IPS-NIHi7 (cell line): ENCODE data around the gene GAS1.

Experiments
- DNase-seq: peaks from one replicate; pipeline ENCODE4 v3.0.0; 2012; ENCODE audit warnings: mixed read lengths; ENCODE audit errors: extremely low spot score

The GAS1 gene, protein sequence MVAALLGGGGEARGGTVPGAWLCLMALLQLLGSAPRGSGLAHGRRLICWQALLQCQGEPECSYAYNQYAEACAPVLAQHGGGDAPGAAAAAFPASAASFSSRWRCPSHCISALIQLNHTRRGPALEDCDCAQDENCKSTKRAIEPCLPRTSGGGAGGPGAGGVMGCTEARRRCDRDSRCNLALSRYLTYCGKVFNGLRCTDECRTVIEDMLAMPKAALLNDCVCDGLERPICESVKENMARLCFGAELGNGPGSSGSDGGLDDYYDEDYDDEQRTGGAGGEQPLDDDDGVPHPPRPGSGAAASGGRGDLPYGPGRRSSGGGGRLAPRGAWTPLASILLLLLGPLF

DNA sequence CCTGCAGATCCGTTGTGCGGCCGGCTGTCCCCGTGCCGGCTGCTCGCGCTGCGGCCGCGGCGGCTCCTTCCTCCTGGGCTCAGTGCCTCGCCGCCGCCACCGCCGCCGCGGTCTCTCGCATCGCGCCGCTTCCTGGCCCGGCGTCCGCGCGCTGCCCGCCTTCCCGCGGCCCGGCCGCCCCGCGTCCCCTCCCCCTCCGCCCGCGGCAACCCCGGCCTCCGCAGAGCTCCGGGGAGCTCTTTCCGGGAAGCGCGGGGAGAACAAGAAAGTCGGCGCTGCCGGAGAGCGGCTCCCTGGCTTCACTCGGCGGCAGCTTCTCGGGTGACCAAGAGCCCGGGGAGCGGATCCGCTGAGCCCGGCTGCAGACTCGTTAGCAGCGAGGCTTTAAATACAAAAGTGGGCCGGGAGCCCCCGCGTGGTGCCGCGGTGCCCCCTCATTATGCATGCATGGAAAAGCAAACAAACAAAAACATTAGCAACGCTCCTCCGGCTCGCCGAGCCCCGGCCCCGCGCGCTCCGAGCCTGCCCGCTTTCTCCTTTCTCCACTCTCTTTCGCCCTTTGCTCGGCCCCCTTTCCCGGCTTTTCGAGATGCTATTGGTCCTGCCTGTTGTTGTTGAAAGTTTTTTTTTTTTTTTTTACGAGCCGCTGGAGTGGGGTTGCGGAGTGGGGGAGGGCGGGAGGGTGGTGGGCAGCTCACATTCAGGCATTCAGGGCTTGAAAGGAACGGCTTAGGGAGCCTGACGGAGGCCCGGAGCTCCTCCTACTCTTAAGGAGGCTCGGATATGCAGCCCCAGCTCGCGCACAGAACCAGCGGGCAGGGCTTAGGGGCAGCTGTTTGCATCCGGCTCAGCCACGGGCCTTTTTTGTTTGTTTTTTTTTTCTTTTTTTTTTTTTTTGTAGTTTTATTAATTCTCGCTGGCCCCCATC, at the start of gene GAS1:
GAS1 (minus strand) TSS at position 361 of the 928 bp plus-strand sequence. CDS start 727 bp downstream, outside the sequence.
- DNase-seq: peak; percentile 90

DNA sequence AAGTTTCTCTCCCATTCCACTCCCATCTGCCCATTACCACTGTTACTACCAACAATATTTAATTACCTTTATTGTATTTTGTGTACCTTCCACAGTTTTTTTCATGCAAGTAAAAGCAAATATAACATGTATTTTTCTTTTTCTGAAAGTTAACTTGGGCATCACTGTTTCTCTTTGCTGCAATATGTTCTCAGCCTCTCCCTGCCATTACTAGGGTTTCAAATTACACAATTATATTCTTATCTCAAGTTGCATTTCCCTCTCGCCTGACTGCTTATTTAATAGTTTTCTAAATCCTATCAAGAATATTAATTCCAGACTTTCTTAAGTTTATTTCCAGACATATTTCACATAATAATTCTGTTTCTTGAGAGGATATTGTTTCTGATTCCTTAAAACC, 46.9 kb upstream of the GAS1 start:
- no peak for DNase-seq

DNA sequence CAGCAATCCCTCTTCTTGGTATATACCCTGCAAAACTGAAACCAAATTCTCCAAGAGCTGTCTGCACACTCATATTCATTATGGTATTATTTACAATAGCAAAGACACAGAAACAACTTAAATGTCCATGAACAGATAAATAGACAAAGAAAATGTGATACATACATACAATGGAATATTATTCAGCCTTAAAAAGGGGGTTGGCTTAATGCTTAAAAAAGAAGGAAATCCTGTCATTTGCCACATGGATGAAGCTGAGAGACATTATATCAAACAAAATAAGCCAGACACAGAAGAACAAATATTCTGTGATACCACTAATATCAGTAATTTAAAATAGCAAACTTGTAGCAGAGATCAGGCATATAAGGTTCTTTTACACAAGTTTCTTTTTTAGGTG, 46.5 kb upstream of the GAS1 start:
- no peak for DNase-seq

DNA sequence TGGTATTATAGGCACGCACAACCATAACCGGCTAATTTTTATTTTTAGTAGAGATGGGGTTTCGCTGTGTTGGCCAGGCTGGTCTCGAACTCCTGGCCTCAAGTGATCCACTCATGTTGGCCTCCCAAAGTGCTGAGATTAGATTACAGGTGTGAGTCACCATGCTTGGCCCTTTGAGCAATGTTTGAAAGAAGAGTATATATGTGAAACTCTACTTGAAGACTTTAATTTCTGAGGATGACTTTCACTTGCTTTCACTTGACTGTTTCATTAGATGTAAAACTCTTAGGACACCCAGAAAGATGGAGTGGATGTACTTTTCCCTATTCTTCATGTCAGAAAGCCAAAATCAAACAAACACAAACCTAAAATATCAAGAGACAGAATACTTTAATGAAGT, 43.8 kb upstream of the GAS1 start:
- no peak for DNase-seq

DNA sequence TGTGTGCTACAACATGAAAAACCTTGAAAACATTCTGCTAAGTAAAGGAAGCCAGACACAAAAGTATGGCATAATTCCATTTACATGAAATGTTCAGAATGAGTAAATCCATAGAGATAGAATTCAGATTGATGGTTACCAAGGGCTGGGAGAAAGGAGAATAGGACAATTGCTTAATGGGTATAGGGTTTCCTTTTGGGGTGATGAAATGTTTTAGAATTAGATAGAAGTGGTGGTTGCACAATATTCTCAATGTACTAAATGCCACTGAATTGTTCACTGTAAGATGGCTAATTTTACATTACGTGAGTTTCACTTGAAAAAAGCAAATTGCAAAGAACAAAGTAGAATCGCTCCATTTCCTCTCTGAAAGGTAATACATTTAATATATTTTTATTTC, 43.0 kb upstream of the GAS1 start:
- no peak for DNase-seq

DNA sequence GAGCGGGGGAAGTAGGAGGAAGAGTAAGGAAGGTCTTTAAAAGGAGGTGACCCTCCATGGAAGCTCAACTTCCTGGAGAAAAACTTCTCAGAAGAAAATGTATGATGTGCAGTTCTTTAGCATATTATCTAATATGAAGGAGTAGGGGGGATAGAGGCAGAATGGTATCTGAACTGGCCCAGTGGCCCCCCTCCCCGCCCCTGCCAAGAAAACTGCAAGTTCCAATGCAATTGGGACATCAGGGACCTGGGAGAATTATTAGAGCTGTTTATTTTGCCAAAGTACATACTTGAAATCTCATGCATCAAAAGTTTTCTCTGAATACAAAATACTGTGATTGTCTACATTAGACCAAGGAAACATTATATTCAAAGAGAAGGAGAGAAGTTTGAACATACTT, 40.6 kb upstream of the GAS1 start:
- DNase-seq: no peak

DNA sequence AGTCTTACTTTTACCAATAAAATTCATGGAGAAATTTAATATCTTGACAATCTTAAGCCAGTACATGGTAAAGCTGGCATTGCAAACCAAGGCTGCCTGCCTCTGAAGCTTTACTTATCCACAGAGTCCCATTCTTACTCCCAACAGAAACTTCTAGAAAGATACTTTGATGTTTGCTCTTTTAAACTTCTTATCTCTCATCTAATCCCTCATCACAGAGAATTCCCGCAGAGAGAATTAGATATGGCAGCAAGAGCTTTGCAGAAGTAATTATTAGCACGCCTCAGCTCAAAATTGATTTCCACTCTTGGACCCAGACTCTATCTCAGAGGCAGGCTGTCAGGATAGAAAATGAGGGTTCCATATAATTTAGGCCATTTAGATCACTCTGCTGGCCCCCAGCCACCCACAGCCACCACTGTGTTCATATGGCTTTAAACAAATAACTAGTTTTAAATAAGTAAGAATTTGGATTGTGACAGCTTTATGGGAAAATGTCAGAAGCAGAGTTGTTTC, 37.9 kb upstream of the GAS1 start:
- no peak for DNase-seq

DNA sequence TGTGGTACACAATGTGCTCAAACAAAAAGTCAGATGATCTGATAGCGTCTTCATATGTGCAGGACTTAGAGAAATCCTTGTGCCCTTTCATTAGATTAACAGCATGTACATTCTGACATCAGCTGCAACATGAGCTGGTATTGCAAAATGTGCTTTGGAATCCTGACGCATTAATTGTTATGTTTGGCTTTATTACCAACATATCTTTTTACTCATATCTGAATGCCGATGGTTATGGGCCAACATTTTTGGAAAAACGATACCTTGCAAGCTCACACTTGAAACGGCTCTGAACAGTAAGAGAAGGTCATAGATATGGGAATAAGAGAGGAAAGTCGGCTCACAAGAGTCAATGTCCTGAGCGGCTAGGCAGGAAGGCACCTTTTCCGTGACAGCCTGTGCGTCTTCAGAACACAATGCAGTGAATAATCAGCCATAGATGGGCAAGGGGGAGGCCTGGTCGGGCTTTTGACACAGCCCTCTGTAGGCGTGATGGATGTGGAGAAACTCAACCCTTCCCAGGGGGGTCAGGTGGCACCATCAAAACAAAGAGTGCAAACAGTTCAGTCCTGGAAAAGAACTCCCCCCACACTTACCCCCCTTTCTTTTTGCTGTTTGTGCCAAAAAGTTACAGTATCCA, 36.4 kb upstream of the GAS1 start:
- no peak for DNase-seq

DNA sequence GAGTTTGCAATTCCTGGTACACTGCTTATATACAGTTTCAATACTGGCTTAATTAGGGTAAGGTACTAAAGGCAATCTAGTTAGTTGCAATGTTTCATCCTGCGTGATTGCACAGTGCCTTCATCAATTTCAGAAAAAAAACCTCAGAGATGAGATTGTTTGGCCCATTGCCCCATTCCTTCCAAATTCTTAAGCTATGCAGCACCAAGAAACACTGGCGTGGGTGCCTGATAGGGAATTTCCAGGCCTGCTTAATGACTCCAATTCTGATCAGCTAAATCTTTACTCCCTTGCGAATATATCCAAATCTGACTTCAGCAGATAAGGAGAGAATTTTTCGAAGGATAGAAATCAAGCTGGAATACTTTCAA, 35.9 kb upstream of the GAS1 start:
- DNase-seq: no peak

DNA sequence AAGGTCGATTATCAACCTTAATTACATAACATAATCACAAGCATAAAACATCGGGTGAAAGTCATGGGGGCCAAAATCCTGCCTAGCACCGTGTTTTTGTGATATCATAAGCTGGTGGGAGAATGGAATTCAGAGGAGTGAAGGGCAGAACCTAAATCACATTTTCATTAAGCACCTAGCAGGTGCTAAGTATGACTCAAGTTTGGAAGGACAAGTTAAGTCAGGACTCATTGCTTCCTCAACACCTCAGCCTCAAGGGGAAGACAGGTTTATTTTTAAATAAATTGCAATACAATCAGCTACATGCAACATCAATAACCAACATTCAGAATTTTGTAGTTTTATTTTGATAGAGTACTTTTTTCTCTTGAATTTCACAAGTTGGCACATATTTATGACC, 33.5 kb upstream of the GAS1 start:
- no peak for DNase-seq

DNA sequence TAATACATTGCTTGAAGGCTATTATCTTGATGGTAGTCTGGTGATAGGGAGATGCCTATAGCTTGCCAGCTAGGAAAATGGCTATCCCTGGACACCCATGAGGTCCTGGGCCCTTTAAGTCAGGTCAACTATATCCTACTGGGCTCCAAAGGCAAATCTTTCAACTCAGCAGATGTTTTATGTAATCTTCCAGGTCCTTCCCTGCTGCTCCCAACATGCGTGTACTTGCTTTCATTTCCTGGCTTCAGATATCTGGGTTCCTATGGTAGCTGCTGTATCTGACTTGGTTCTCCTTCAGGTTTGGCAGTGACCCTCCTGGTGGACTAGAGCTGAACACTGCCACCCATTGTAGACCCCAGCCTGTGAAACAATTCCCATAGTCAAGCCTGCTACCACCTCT, 32.4 kb upstream of the GAS1 start:
- DNase-seq: no peak

DNA sequence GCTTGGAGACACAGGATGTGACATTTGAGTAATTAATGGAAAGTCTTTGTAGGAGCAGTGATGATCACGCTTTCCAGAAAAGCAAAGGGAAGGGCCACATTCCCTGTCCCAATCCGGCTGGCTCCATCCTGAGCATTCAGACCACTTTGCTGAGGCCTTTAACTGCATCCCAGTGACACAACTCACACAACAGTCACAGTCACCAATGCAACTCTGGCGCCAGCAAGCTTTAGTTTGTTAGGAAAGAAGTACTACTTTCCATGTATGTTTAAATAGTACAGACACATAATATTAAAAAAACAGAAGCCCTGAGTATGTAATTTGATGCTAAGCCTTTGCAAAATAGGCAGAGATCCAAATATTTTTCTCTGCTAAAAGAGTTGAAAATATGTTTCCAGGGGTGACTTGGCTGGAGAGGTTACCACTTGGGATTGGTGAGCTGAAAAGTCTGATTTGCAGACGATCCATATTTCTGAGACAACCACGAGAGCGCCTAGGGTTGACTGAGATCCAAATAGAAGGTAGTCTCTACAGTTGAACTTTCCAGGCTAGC, 31.7 kb upstream of the GAS1 start:
- DNase-seq: no peak

DNA sequence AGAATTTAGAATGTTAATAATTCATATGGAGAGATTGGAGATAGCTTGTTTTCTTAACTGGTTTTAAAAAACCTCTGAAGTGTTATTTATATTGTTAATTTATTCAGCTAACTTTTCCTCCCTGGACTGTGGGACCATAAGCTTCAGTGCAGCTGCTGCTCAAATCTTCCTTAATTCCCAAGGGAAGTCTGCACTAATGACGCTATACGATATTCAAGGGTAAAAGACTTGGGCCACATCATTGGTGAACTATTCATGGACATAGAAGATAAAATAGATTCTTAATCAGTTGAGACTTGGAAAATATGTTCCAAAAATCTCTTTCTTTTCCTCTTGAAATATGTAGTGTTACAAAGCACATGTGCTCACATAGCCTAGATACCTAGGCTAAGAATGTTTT, 31.1 kb upstream of the GAS1 start:
- no peak for DNase-seq

DNA sequence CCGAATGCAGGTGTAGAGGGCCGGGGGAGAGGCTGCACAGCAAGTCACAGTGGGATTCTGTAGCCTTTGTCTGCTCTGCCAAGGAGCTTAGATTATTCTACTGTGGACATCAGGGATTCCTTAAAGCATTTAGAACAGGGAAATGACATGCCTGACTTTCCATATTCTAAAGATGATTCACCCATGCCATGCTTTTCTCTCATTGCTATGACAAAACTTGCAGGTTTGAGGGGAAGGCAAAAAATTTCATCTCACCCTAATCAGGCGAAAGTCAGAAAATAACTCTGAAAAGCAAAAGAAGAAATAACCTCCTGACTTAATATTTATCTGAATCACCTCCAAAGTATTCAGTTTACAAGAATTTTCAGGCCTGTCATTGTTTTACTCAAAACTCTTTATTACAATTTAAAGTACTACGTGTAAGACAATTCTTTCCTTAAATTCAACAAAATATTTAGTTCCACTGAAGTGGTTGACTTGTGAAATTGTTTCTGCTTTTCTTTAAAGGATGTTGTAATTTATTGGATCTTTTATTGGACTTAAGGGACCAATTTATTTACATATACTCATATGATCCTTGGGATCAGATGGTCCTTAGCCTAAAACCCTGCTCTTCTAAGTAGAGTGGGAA, 30.0 kb upstream of the GAS1 start:
- no peak for DNase-seq

DNA sequence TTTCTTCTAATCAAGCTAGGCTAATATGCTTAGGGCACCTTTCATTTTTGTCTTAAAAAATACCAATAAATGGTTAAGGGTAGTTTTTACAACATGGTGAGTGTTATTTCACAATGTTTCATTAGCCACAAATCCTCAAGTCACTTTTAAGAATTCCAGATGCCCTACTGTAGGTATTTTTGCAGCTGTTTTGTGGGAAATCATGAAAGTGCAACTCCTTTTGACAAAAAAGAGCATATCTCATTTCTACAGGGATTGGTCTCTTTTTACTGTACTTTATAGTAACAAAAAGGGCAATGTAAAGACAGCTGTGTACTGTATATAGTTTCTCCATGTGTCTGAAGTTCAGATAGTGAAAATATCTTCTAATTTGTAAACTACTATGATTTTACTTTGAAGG, 28.3 kb upstream of the GAS1 start:
- no peak for DNase-seq

DNA sequence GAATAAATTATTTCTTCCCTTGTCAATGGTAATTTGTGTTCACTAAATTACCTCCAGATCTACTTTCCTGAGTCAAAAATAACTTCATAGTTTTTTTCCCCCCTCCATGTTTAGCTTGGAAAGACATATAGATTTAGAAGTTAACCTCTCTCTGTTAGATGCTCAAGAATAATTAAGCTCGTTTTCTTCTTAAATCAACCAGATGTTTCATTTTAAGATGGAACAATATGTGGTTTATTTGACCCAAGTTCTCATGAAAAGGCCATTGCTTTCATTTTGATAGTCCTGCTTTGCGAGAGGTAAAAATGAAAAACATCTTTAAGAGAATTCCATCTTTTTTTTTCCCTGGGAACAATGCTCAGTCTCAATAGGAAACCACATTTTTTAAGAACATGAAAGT, 27.7 kb upstream of the GAS1 start:
- DNase-seq: no peak

DNA sequence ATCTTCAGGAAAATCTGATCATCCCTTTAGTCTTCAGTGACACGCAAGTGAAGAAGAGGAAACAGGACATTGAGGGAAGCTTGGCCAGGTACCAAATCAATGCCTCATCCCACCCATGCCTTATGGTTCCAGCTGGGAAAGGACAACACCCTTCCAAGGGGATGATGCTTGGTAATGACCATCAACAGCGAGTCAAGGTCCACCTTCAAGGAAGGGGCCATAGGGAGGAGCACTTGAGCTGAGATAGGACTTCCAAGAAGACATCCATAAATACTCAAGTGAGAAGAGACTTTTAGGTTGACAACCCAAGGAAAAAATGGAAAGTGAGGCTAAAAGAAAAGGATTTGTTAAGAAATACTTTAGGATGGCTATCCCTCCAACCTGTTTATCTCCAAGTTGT, 27.1 kb upstream of the GAS1 start:
- DNase-seq: no peak

DNA sequence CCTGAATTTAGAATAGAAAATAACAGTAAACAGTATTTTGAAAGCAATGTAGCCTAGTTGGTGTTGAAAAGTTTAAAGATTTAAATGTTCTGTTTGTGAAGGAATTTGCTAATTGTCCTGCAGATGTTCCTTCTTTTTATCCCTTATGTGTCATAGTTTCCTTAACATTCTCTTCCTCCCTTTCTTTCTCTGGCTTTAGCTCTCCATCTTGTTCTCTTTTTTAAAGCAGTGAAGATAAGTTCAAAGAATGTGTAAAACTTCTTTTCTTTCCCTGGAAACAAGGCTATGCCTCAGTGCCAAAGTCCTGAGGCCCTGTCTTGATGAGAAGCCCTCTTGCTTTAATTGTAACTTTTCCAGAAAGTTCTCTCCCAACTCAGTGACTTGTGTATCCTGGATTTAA, 24.4 kb upstream of the GAS1 start:
- DNase-seq: no peak

DNA sequence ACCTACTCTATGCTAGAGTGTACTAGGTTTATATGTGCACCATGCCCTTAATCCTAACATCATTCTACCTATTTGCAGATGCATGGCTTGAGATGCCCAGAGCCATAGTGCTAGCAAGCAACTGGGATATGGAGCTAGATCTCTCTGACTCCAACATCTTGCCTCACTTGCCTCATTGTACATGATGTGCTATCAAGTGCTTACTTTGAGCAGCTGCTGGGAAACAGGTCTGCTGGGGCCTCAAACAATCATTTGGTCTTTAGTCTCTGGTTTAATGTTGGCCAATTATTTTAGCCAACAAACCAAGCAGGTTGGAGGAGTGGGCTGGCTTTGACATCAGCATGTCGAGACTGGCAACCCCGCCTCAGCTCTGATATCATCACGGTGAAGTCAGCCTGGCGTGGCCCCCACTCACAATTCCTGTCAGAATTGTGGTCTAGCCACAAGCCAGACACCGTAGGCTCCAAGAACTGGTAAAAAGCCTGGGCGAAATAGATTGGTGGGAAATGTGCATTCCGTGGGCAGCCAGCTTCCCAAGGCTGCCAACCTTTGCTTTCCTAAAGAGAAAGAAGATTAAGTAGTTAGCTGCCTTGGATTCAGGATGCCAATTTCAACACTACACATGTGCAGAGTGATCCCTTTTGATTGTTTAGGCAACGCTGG, 21.1 kb upstream of the GAS1 start:
- DNase-seq: no peak

DNA sequence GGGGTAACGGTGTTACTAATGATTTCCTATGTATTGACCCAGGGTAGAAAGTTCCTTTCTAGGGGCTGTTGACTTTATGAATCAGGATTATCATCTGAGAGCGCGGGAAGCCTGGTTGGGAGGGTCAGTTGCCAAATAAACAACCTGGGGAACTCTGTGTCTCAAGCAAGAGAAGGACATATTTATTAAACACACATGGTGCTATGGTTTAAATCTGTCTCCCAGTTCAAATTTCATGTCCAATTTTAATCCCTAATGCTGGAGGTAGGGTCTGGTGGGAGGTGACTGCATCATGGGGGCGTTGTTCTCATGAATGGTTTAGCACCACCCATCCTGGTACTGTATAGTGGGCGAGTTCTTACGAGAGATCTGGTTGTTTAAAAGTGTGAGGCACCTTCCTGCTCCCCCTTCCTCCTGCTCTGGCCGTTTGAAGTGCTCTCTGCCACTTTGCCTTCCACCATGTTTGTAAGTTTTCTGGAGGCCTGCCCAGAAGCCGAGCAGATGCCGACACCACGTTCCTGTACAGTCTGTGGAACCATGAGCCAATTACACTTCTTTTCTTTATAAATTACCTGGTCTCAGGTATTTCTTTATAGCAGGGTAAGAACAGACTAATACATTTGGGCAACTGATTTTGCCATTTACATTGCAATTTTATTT, 19.7 kb upstream of the GAS1 start:
- DNase-seq: no peak
